Measurements from ENCODE around the gene SEC31A.

- TF ChIP-seq CTCF (IDR thresholded peaks at IDR 0.05): no peak
- TF ChIP-seq POLR2A (IDR thresholded peaks at IDR 0.05): no peak
Observed at GRCh38 chr4:82825425-82825824, 65.5 kb downstream of the SEC31A start.

Data from adrenal gland (tissue), 5 donors.